PC-9 (cell line): ENCODE results near the gene LMOD2. TPM values are rescaled to one million over a fixed set of nuclear protein-coding genes. Genes with fewer than 3 reads are reported as not detected.

Experiments used
- BruUV-seq: library from RNA; stranded (reverse); fragments of 400-500 nt; replicated peaks from 2 replicates; lab custom pipeline; 2021; lab: Mats Ljungman, UMichigan
- CTCF ChIA-PET: fragments of 300-600 bp; sonication (Branson Sonifier 250); formaldehyde crosslinking; loops from one replicate; lab custom pipeline; 2022; ENCODE audit warnings: antibody characterized with exemption; lab: Charles Lee
- POLR2A ChIA-PET: fragments of 300-600 bp; sonication (Branson Sonifier 250); formaldehyde crosslinking; loops from one replicate; lab custom pipeline; 2022; ENCODE audit warnings: antibody characterized with exemption; ENCODE audit not compliant: unreplicated experiment; lab: Charles Lee
- DNase-seq, 2 experiments: peaks; one replicate each; pipeline versions ENCODE4 v3.0.0 to v3.0.0-alpha.2; 2015 to 2022; ENCODE audit warnings: mixed read lengths in 1 of 2
- H2AFZ ChIP-seq: fragments of 200-600 bp; sonication (generic); 2 replicates; pipeline ENCODE4 v1.8.1; 2017; ENCODE audit warnings: antibody characterized with exemption
- H3F3A ChIP-seq: fragments of 200-600 bp; sonication (generic); 2 replicates; pipeline ENCODE4 v1.8.1; 2017; ENCODE audit warnings: antibody characterized with exemption, mild to moderate bottlenecking, low read depth; ENCODE audit not compliant: insufficient read depth
- H3K27ac ChIP-seq: fragments of 200-600 bp; sonication (generic); 2 replicates; pipeline ENCODE4 v1.6.1; 2016; ENCODE audit warnings: mixed run types
- H3K27me3 ChIP-seq: fragments of 200-600 bp; sonication (generic); 2 replicates; pipeline ENCODE4 v1.6.1; 2016; ENCODE audit warnings: low read depth, mixed run types; ENCODE audit not compliant: insufficient read depth
- H3K36me3 ChIP-seq: fragments of 200-600 bp; sonication (generic); 2 replicates; pipeline ENCODE4 v1.6.1; 2016; ENCODE audit warnings: low read depth, mixed run types
- H3K4me1 ChIP-seq: fragments of 200-600 bp; sonication (generic); replicated peaks from 2 replicates; pipeline ENCODE4 v1.6.1; 2016; ENCODE audit warnings: mixed run types; ENCODE audit not compliant: insufficient read depth
- H3K4me2 ChIP-seq: fragments of 200-600 bp; sonication (generic); 2 replicates; pipeline ENCODE4 v1.6.1; 2017; ENCODE audit warnings: mixed run types
- H3K4me3 ChIP-seq: fragments of 200-600 bp; sonication (generic); 2 replicates; pipeline ENCODE4 v1.6.1; 2016; ENCODE audit warnings: mixed run types
- H3K79me2 ChIP-seq: fragments of 200-600 bp; sonication (generic); 2 replicates; pipeline ENCODE4 v1.6.1; 2017; ENCODE audit warnings: low read depth, mixed run types
- H3K9me2 ChIP-seq: fragments of 200-600 bp; sonication (generic); 2 replicates; pipeline ENCODE4 v1.8.1; 2017; ENCODE audit warnings: mild to moderate bottlenecking; ENCODE audit not compliant: insufficient read depth
- H3K9me3 ChIP-seq: fragments of 200-600 bp; sonication (generic); 2 replicates; pipeline ENCODE4 v1.8.1; 2016; ENCODE audit warnings: low read depth; ENCODE audit not compliant: insufficient read depth
- H4K20me1 ChIP-seq: fragments of 200-600 bp; sonication (generic); 2 replicates; pipeline ENCODE4 v1.8.1; 2017; ENCODE audit not compliant: insufficient read depth
- CTCF ChIP-seq: fragments of 200-600 bp; sonication (generic); conservative IDR thresholded peaks from 2 replicates; pipeline ENCODE4 v1.6.1; 2017; ENCODE audit warnings: mixed run types, antibody characterized with exemption, mild to moderate bottlenecking, moderate library complexity
- EZH2 ChIP-seq: fragments of 200-600 bp; sonication (generic); IDR thresholded peaks from 2 replicates; pipeline ENCODE4 v1.8.0; 2017; ENCODE audit warnings: antibody characterized with exemption, low read depth
- intact Hi-C: fragments of 100-400 bp; cut with micrococcal nuclease; formaldehyde crosslinking; loops from one replicate; pipeline ENCODE4 v1.10.0; 2022; ENCODE audit not compliant: unreplicated experiment
- total RNA-seq: library from RNA; stranded (reverse); gene quantifications from 2 replicates; pipeline ENCODE4 v1.2.3, GENCODE V29; 2021

The LMOD2 gene
- total RNA-seq, 1 experiment from 2014 or later = not detected

- Histone ChIP-seq H3K27me3 (no peaks in the 10 kb centered on the region), H3K4me2 (no peak overlapping the region), H2AFZ (no peak overlapping the region), H3K4me1 (no peaks in the 10 kb centered on the region), H3K79me2 (no peaks in the 10 kb centered on the region), H3F3A (no peaks in the 10 kb centered on the region), H3K27ac (no peak overlapping the region), H3K9me3 (no peaks in the 10 kb centered on the region), H3K9me2 (no peaks in the 10 kb centered on the region), H4K20me1 (no peaks in the 10 kb centered on the region), H3K4me3 (no peak overlapping the region), H3K36me3 (peaks cover 16% of the 10 kb centered on the region; the same call in 1 of the 2 replicates)
- CTCF ChIA-PET = no interaction called here
- no TSS peak for BruUV-seq
- POLR2A ChIA-PET = no interaction called here
- DNase-seq = no peak
- intact Hi-C loops = loop anchor here (5.0 kb wide), 1 partner anchor 42 kb away; no protein-coding TSS in a partner anchor
- TF ChIP-seq CTCF (no peak), EZH2 (no peak)
Observed at GRCh38 chr7:123679614-123680013, 23.9 kb downstream of the LMOD2 start.

- H3K4me1 ChIP-seq = no peaks in the 10 kb centered on the region
- no peak for DNase-seq
- no peaks in the 10 kb centered on the region for H3F3A ChIP-seq
- POLR2A ChIA-PET = no interaction called here
- peaks cover 16% of the 10 kb centered on the region; the same call in 1 of the 2 replicates for H3K36me3 ChIP-seq
- H3K4me2 ChIP-seq = no peak overlapping the region
- intact Hi-C loops = loop anchor here (5.0 kb wide), 1 partner anchor 43 kb away; no protein-coding TSS in a partner anchor
- no peak overlapping the region for H3K4me3 ChIP-seq
- TF ChIP-seq EZH2 (no peak), CTCF (no peak)
- H3K79me2 ChIP-seq = no peaks in the 10 kb centered on the region
- CTCF ChIA-PET = no interaction called here
- no TSS peak for BruUV-seq
- no peaks in the 10 kb centered on the region for H3K9me2 ChIP-seq
- no peak overlapping the region for H3K27ac ChIP-seq
- H3K27me3 ChIP-seq = no peaks in the 10 kb centered on the region
- H3K9me3 ChIP-seq = no peaks in the 10 kb centered on the region
- H2AFZ ChIP-seq = no peak overlapping the region
- H4K20me1 ChIP-seq = no peaks in the 10 kb centered on the region
Observed at GRCh38 chr7:123680580-123680979, 24.9 kb downstream of the LMOD2 start.

- CTCF ChIA-PET = no interaction called here
- BruUV-seq = no TSS peak
- H3K27ac ChIP-seq = no peak overlapping the region
- H3K4me2 ChIP-seq = no peak overlapping the region
- H4K20me1 ChIP-seq = no peaks in the 10 kb centered on the region
- H3F3A ChIP-seq = no peaks in the 10 kb centered on the region
- no peak for DNase-seq
- no peaks in the 10 kb centered on the region for H3K4me1 ChIP-seq
- TF ChIP-seq CTCF = no peak
- no peak for TF ChIP-seq EZH2
- intact Hi-C loops = loop anchor here (5.0 kb wide), 1 partner anchor 44 kb away; no protein-coding TSS in a partner anchor
- peaks cover 12% of the 10 kb centered on the region; the same call in 1 of the 2 replicates for H3K36me3 ChIP-seq
- H2AFZ ChIP-seq = no peak overlapping the region
- H3K9me2 ChIP-seq = no peaks in the 10 kb centered on the region
- POLR2A ChIA-PET = interaction anchor here (0.6 kb wide), 1 partner anchor 124 kb away, joined by 3 read pairs; the partner anchor contains the start of gene NDUFA5
- H3K9me3 ChIP-seq = no peaks in the 10 kb centered on the region
- H3K27me3 ChIP-seq = no peaks in the 10 kb centered on the region
- H3K79me2 ChIP-seq = no peaks in the 10 kb centered on the region
- no peak overlapping the region for H3K4me3 ChIP-seq
Observed at GRCh38 chr7:123681561-123681960, 25.9 kb downstream of the LMOD2 start.
